ENCODE data around the gene MAP1LC3B.
"Not testable (repeated sequence)": the region's sequence is repeated elsewhere in the genome, so short reads cannot be mapped to it uniquely, and the experiment has no call there.

The MAP1LC3B gene

GRCh38 chr16:87361916-87362619 lies 30.1 kb upstream of the MAP1LC3B start:
- Histone ChIP-seq H4K8ac (ENCODE audit: low read length) (no peak overlapping the region), H3K4me1 (ENCODE audit: control insufficient read depth, insufficient read depth, low read depth, low read length) (peaks cover 16% of the 10 kb centered on the region), H2AFZ (ENCODE audit: low read depth, low read length) (no peak overlapping the region), H3K18ac (ENCODE audit: low read depth in 1 of 2, low read length in 2 of 2) (no peak overlapping the region), H3K9ac (ENCODE audit: low read length) (no peak overlapping the region), H4K91ac (ENCODE audit: low read length) (no peak overlapping the region), H3K4me2 (ENCODE audit: low read length, poor library complexity, severe bottlenecking) (no peak overlapping the region), H3K27ac (ENCODE audit: low read length, poor library complexity, severe bottlenecking) (no peak overlapping the region), H2BK15ac (ENCODE audit: low read depth, poor library complexity, severe bottlenecking) (no peak overlapping the region), H2BK5ac (ENCODE audit: low read depth, low read length, poor library complexity, severe bottlenecking) (no peak overlapping the region), H3K9me3 (ENCODE audit: control insufficient read depth, low read length) (no peaks in the 10 kb centered on the region), H2AK5ac (ENCODE audit: low read length, severe bottlenecking) (no peak overlapping the region), H3K14ac (ENCODE audit: low read length in 2 of 2) (no peak overlapping the region), H3K79me1 (replicated peaks; ENCODE audit: low read length, poor library complexity, severe bottlenecking) (peaks cover 60% of the 10 kb centered on the region), H3K4ac (ENCODE audit: low read depth in 1 of 2, low read length in 2 of 2) (no peak overlapping the region), H2BK12ac (ENCODE audit: low read length in 2 of 2) (no peak overlapping the region), H3K36me3 (ENCODE audit: control insufficient read depth in 1 of 2, insufficient read depth in 2 of 2, low read depth in 1 of 2, low read length in 2 of 2) (peaks cover 55 to 78% of the 10 kb centered on the region in 2 experiments), H3K27me3 (ENCODE audit: control insufficient read depth in 1 of 2, insufficient read depth in 1 of 2, low read length in 2 of 2) (no peaks in the 10 kb centered on the region), H3K23ac (ENCODE audit: low read length in 2 of 2) (no peak overlapping the region), H2BK120ac (ENCODE audit: low read depth, low read length) (no peak overlapping the region), H3K4me3 (ENCODE audit: insufficient read depth in 1 of 2, low read depth in 1 of 2, low read length in 2 of 2) (no peak overlapping the region)
- WGBS: 96% methylated on average over 7 of the region's 8 CpGs
- no peak for DNase-seq

GRCh38 chr16:87362828-87363559 lies 29.1 kb upstream of the MAP1LC3B start:
- H3K14ac ChIP-seq (ENCODE audit: low read length in 2 of 2); H3K27ac ChIP-seq (ENCODE audit: low read length, poor library complexity, severe bottlenecking); H2AK5ac ChIP-seq (ENCODE audit: low read length, severe bottlenecking); H3K27me3 ChIP-seq (ENCODE audit: control insufficient read depth in 1 of 2, insufficient read depth in 1 of 2, low read length in 2 of 2); H2BK5ac ChIP-seq (ENCODE audit: low read depth, low read length, poor library complexity, severe bottlenecking); H2BK120ac ChIP-seq (ENCODE audit: low read depth, low read length); H2BK15ac ChIP-seq (ENCODE audit: low read depth, poor library complexity, severe bottlenecking); H3K9ac ChIP-seq (ENCODE audit: low read length); H3K18ac ChIP-seq (ENCODE audit: low read depth in 1 of 2, low read length in 2 of 2); H4K8ac ChIP-seq (ENCODE audit: low read length); DNase-seq; H3K23ac ChIP-seq (ENCODE audit: low read length in 2 of 2); H3K9me3 ChIP-seq (ENCODE audit: control insufficient read depth, low read length); H3K4me3 ChIP-seq (ENCODE audit: insufficient read depth in 1 of 2, low read depth in 1 of 2, low read length in 2 of 2); H3K4me2 ChIP-seq (ENCODE audit: low read length, poor library complexity, severe bottlenecking); H4K91ac ChIP-seq (ENCODE audit: low read length); H2BK12ac ChIP-seq (ENCODE audit: low read length in 2 of 2); H2AFZ ChIP-seq (ENCODE audit: low read depth, low read length); H3K4ac ChIP-seq (ENCODE audit: low read depth in 1 of 2, low read length in 2 of 2): not testable (repeated sequence)
- peaks cover 67% of the 10 kb centered on the region for H3K79me1 ChIP-seq (replicated peaks; ENCODE audit: low read length, poor library complexity, severe bottlenecking)
- H3K36me3 ChIP-seq (ENCODE audit: control insufficient read depth in 1 of 2, insufficient read depth in 2 of 2, low read depth in 1 of 2, low read length in 2 of 2): peaks cover 60 to 71% of the 10 kb centered on the region in 2 experiments
- H3K4me1 ChIP-seq (ENCODE audit: control insufficient read depth, insufficient read depth, low read depth, low read length): peaks cover 16% of the 10 kb centered on the region
- 96% methylated on average over 13 of the region's 13 CpGs for WGBS

DNA sequence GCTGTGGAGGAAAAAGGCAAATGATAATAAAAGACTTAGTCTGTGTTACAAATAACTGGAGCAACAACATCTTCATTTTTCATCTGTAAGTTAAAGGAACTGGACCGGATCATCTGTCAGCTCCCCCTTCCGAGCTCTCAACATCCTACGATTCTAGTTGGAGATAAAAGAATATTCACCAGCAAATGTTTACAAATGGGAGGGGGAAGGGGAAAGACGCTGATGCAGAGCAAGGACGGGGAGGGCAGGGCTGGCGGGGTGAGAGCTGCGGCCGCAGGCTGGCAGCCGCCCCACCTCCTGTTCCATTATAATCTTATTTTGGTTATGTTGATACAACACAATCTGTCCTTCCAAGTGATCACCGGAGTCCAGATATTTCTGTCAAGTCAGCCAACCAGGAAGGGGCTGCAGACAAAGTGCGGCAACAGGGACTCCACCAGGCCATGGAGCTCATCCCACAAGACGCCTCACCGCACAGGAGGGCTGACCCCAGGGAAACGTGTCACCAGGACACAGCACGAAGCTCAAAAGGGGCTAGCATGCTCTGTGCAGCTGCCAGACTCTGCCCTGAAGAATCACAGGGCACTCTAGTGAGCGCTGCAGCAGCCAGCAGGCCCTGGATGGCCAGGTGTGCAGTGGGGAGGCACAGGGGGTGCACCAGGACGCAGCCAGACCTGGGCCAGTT lies 28.2 kb upstream of the MAP1LC3B start:
- Histone ChIP-seq H3K14ac (ENCODE audit: low read length in 2 of 2) (peak overlapping the region in 1 of 2 experiments; percentile 66), H3K23ac (ENCODE audit: low read length in 2 of 2) (peak overlapping the region in 1 of 2 experiments; percentile 57), H3K36me3 (ENCODE audit: control insufficient read depth in 1 of 2, insufficient read depth in 2 of 2, low read depth in 1 of 2, low read length in 2 of 2) (peaks cover 51 to 62% of the 10 kb centered on the region in 2 experiments), H3K4me3 (ENCODE audit: insufficient read depth in 1 of 2, low read depth in 1 of 2, low read length in 2 of 2) (no peak overlapping the region), H2BK120ac (ENCODE audit: low read depth, low read length) (no peak overlapping the region), H3K4me2 (ENCODE audit: low read length, poor library complexity, severe bottlenecking) (no peak overlapping the region), H3K79me1 (replicated peaks; ENCODE audit: low read length, poor library complexity, severe bottlenecking) (peaks cover 62% of the 10 kb centered on the region), H3K9ac (ENCODE audit: low read length) (no peak overlapping the region), H3K9me3 (ENCODE audit: control insufficient read depth, low read length) (no peaks in the 10 kb centered on the region), H2BK12ac (ENCODE audit: low read length in 2 of 2) (peak overlapping the region; percentile 32 to 51), H3K27ac (ENCODE audit: low read length, poor library complexity, severe bottlenecking) (no peak overlapping the region), H4K8ac (ENCODE audit: low read length) (peak overlapping the region; percentile 27), H2AFZ (ENCODE audit: low read depth, low read length) (no peak overlapping the region), H2BK5ac (ENCODE audit: low read depth, low read length, poor library complexity, severe bottlenecking) (no peak overlapping the region), H3K27me3 (ENCODE audit: control insufficient read depth in 1 of 2, insufficient read depth in 1 of 2, low read length in 2 of 2) (no peaks in the 10 kb centered on the region), H4K91ac (ENCODE audit: low read length) (peak overlapping the region; percentile 93), H2AK5ac (ENCODE audit: low read length, severe bottlenecking) (no peak overlapping the region), H3K4me1 (ENCODE audit: control insufficient read depth, insufficient read depth, low read depth, low read length) (peaks cover 16% of the 10 kb centered on the region), H3K4ac (ENCODE audit: low read depth in 1 of 2, low read length in 2 of 2) (peak overlapping the region in 1 of 2 experiments; percentile 69), H2BK15ac (ENCODE audit: low read depth, poor library complexity, severe bottlenecking) (no peak overlapping the region), H3K18ac (ENCODE audit: low read depth in 1 of 2, low read length in 2 of 2) (peak overlapping the region in 1 of 2 experiments; percentile 79)
- peak; percentile 65 for DNase-seq
- WGBS: 64% methylated on average over 11 of the region's 17 CpGs
